ENCODE data around the gene GRIFIN.

Gene GRIFIN

DNA sequence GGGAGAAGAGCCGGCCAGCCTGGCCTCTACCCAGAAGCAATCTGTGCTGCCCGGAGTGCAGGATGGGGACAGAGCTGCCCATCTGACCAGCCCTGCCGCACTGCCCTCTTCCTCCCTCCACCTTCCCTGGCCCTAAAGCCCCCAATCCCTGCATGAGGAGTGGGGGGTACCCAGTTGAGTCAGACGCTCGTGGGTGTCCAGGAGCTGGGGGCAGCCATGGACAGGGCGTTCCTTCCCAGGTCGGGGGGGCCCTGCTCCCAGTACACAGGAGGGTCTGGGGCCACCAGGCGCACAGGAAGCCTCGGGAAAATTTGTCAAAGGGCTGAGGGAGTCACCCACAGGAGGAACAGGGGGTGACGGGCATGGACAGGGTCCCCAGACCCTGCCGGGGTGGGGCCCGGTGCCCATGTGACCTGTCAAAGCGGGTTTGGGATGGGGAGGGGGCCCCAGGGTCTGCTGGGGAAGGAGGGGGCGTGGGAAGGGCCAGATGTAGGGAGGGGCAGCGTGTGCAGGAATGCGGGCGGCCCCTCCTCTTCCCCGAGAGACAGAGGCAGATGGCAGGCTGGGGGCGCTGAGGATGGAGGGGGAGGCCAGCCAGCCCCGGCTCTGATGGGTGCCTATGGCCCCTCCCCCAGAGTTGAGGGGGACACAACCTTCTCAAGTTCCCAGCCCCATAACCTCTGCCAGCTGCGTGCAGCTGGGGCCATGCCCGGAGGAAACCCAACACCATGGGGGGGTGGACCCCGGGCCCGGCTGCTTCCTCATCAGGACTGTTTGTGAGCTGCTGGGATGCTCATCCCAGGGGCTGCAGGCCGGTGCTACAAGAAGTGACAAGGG is 21.5 kb upstream of the GRIFIN start:
- Histone ChIP-seq H2AFZ (ENCODE audit: low read length) (no peak overlapping the region), H4K20me1 (ENCODE audit: insufficient read depth, low read length, poor library complexity, severe bottlenecking) (no peaks in the 10 kb centered on the region), H3K27me3 (ENCODE audit: insufficient read depth, low read length, poor library complexity, severe bottlenecking) (no peaks in the 10 kb centered on the region), H3K9ac (ENCODE audit: low read depth, low read length, poor library complexity, severe bottlenecking) (no peak overlapping the region), H3F3A (ENCODE audit: low read depth) (no peaks in the 10 kb centered on the region), H3K4me2 (ENCODE audit: low read depth, low read length, poor library complexity, severe bottlenecking) (no peak overlapping the region), H3K4me3 (ENCODE audit: low read length, poor library complexity, severe bottlenecking) (no peak overlapping the region), H3K79me2 (ENCODE audit: insufficient read depth, low read length) (no peaks in the 10 kb centered on the region), H3K36me3 (ENCODE audit: insufficient read depth, low read length) (no peaks in the 10 kb centered on the region), H3K9me3 (ENCODE audit: insufficient read depth, low read depth, low read length) (no peaks in the 10 kb centered on the region), H3K9me2 (replicated peaks; ENCODE audit: low read depth, low read length) (no peaks in the 10 kb centered on the region), H3K4me1 (ENCODE audit: insufficient read depth, low read length, poor library complexity, severe bottlenecking) (no peaks in the 10 kb centered on the region)
- no peak for TF ChIP-seq EZH2phosphoT487 (IDR thresholded peaks at IDR 0.05; ENCODE audit: borderline replicate concordance)
- TF ChIP-seq, protein P1, sequence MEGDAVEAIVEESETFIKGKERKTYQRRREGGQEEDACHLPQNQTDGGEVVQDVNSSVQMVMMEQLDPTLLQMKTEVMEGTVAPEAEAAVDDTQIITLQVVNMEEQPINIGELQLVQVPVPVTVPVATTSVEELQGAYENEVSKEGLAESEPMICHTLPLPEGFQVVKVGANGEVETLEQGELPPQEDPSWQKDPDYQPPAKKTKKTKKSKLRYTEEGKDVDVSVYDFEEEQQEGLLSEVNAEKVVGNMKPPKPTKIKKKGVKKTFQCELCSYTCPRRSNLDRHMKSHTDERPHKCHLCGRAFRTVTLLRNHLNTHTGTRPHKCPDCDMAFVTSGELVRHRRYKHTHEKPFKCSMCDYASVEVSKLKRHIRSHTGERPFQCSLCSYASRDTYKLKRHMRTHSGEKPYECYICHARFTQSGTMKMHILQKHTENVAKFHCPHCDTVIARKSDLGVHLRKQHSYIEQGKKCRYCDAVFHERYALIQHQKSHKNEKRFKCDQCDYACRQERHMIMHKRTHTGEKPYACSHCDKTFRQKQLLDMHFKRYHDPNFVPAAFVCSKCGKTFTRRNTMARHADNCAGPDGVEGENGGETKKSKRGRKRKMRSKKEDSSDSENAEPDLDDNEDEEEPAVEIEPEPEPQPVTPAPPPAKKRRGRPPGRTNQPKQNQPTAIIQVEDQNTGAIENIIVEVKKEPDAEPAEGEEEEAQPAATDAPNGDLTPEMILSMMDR (conservative IDR thresholded peaks at IDR 0.05; ENCODE audit: low read length): no peak

DNA sequence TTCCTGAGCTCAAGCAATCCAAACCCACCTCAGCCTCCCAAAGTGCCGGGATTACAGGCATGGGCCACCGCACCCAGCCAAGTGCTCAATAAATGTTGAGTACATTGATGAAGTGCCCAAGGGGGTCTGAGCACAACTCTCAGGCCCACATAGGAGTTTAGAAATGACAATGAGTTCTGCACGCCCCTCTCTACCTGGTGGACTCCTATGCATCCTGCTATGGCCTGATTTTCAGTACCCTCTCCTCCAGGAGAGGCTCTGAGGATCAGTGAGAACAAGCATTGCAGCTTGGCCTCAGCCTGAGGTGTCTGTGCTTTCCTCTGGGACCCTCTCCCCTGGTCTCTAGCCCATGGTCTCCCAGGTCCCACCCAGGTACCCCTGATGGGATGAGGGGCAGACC is 20.9 kb upstream of the GRIFIN start:
- Histone ChIP-seq H3K4me2 (ENCODE audit: low read depth, low read length, poor library complexity, severe bottlenecking) (no peak overlapping the region), H3K9ac (ENCODE audit: low read depth, low read length, poor library complexity, severe bottlenecking) (no peak overlapping the region), H4K20me1 (ENCODE audit: insufficient read depth, low read length, poor library complexity, severe bottlenecking) (no peaks in the 10 kb centered on the region), H3K36me3 (ENCODE audit: insufficient read depth, low read length) (no peaks in the 10 kb centered on the region), H3K4me3 (ENCODE audit: low read length, poor library complexity, severe bottlenecking) (no peak overlapping the region), H3K27me3 (ENCODE audit: insufficient read depth, low read length, poor library complexity, severe bottlenecking) (no peaks in the 10 kb centered on the region), H3F3A (ENCODE audit: low read depth) (no peaks in the 10 kb centered on the region), H3K9me3 (ENCODE audit: insufficient read depth, low read depth, low read length) (no peaks in the 10 kb centered on the region), H3K4me1 (ENCODE audit: insufficient read depth, low read length, poor library complexity, severe bottlenecking) (no peaks in the 10 kb centered on the region), H3K79me2 (ENCODE audit: insufficient read depth, low read length) (no peaks in the 10 kb centered on the region), H3K9me2 (replicated peaks; ENCODE audit: low read depth, low read length) (no peaks in the 10 kb centered on the region), H2AFZ (ENCODE audit: low read length) (no peak overlapping the region)
- TF ChIP-seq EZH2phosphoT487 (IDR thresholded peaks at IDR 0.05; ENCODE audit: borderline replicate concordance): no peak
- TF ChIP-seq, protein P1 (conservative IDR thresholded peaks at IDR 0.05; ENCODE audit: low read length): no peak

DNA sequence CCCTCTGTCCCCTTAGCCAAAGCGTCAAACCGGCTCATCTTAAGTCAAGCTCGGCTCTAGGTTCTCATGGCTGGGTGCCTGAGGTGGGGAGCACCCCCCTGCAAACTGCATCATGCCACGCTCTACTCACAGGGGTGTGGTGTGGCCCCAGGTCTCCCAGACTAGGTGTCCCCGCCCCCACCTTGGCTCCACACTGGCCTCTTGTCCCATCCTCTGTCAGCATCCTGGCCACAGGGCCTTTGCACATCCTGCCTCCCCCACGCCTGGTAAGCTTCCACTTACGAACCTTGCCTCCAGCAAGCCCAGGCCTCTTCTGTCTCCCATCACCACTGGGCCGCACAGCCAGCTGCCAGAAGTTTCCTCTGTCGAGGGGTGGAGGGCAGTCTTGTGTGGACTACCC is 20.2 kb upstream of the GRIFIN start:
- H3K27me3 ChIP-seq (ENCODE audit: insufficient read depth, low read length, poor library complexity, severe bottlenecking): no peaks in the 10 kb centered on the region
- H3K4me1 ChIP-seq (ENCODE audit: insufficient read depth, low read length, poor library complexity, severe bottlenecking): no peaks in the 10 kb centered on the region
- no peak overlapping the region for H3K4me2 ChIP-seq (ENCODE audit: low read depth, low read length, poor library complexity, severe bottlenecking)
- no peaks in the 10 kb centered on the region for H3K79me2 ChIP-seq (ENCODE audit: insufficient read depth, low read length)
- no peaks in the 10 kb centered on the region for H3K9me2 ChIP-seq (replicated peaks; ENCODE audit: low read depth, low read length)
- H3K9ac ChIP-seq (ENCODE audit: low read depth, low read length, poor library complexity, severe bottlenecking): no peak overlapping the region
- H3K4me3 ChIP-seq (ENCODE audit: low read length, poor library complexity, severe bottlenecking): no peak overlapping the region
- H3F3A ChIP-seq (ENCODE audit: low read depth): no peaks in the 10 kb centered on the region
- TF ChIP-seq, protein P1 (conservative IDR thresholded peaks at IDR 0.05; ENCODE audit: low read length): no peak
- TF ChIP-seq EZH2phosphoT487 (IDR thresholded peaks at IDR 0.05; ENCODE audit: borderline replicate concordance): no peak
- no peak overlapping the region for H2AFZ ChIP-seq (ENCODE audit: low read length)
- H4K20me1 ChIP-seq (ENCODE audit: insufficient read depth, low read length, poor library complexity, severe bottlenecking): no peaks in the 10 kb centered on the region
- no peaks in the 10 kb centered on the region for H3K9me3 ChIP-seq (ENCODE audit: insufficient read depth, low read depth, low read length)
- no peaks in the 10 kb centered on the region for H3K36me3 ChIP-seq (ENCODE audit: insufficient read depth, low read length)
